ENCODE results near the gene NHLRC2.

DNA sequence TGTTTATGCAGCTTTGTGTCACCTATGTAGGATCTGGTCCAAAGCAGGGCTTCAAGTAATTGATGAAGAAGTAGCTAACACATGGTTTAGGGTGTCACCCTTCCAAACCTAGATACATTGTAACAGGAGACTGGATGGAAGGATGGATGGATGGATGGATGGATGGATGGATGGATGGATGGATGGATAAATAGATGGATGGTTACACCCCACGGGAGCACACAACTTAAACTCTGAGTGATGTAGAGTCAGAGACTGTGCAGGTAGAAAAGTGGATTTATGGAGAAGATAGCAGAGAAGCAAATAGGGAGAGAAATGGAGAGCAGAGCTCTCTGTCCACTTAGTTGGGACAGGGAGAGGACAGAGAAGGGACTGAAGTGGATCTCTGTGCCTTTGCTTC is 78.4 kb downstream of the NHLRC2 start:
- TF ChIP-seq POLR2AphosphoS5 (IDR thresholded peaks at IDR 0.05) (no peak), CTCF (IDR thresholded peaks at IDR 0.05) (no peak), POLR2A (IDR thresholded peaks at IDR 0.05) (no peak)

Measured in sigmoid colon (tissue), 4 donors.